GM21528 (cell line): ENCODE measurements around the gene LRRTM3.

Experiments
- ATAC-seq: cut with Tn5 transposase; IDR thresholded peaks from one replicate; pipeline ENCODE4 v1.9.1; 2021; ENCODE audit warnings: mild to moderate bottlenecking, moderate library complexity; ENCODE audit not compliant: unreplicated experiment, low FRiP score

The LRRTM3 gene

GRCh38 chr10:67110286-67110685 lies 184.4 kb downstream of the LRRTM3 start:
- no peak for ATAC-seq

- no peak for ATAC-seq
Observed at GRCh38 chr10:67112765-67113164, 186.9 kb downstream of the LRRTM3 start.

- no peak for ATAC-seq
Observed at GRCh38 chr10:67114945-67115344, 189.1 kb downstream of the LRRTM3 start.

GRCh38 chr10:67115972-67116371 lies 190.1 kb downstream of the LRRTM3 start:
- no peak for ATAC-seq

- no peak for ATAC-seq
Observed at GRCh38 chr10:67119651-67120050, 193.8 kb downstream of the LRRTM3 start.

- ATAC-seq: no peak
Observed at GRCh38 chr10:67127441-67127840, 201.6 kb downstream of the LRRTM3 start.

GRCh38 chr10:67140641-67141040 lies 214.8 kb downstream of the LRRTM3 start:
- no peak for ATAC-seq

- ATAC-seq: no peak
Observed at GRCh38 chr10:67141300-67141699, 215.5 kb downstream of the LRRTM3 start.

- no peak for ATAC-seq
Observed at GRCh38 chr10:67144530-67144929, 218.7 kb downstream of the LRRTM3 start.
